GM12878 (cell line): ENCODE results near the gene PDCD6IP. TPM values are rescaled to one million over a fixed set of nuclear protein-coding genes. Genes with fewer than 3 reads are reported as not detected.

Experiments
- ATAC-seq: fragments of 200-7000 bp; cut with Tn5 transposase; 3 replicates; pipeline ENCODE4 v1.9.1; 2020; ENCODE audit warnings: mild to moderate bottlenecking, moderate library complexity
- BruUV-seq: library from RNA; stranded (reverse); fragments of 400-500 nt; replicated peaks from 2 replicates; lab custom pipeline; 2021; lab: Mats Ljungman, UMichigan
- CTCF ChIA-PET: fragments of 300-600 bp; sonication (Branson Sonifier 250); formaldehyde crosslinking; extraction: SDS; loops from one replicate; lab custom pipeline; 2021; ENCODE audit warnings: inconsistent platforms; lab: Yijun Ruan, JAX
- POLR2A ChIA-PET: fragments of 350-600 bp; formaldehyde crosslinking; extraction: SDS; loops from one replicate; lab custom pipeline; 2021; ENCODE audit warnings: inconsistent platforms; lab: Charles Lee
- RAD21 ChIA-PET: fragments of 300-600 bp; sonication (Branson Sonifier 250); formaldehyde crosslinking; loops from one replicate; lab custom pipeline; 2023; ENCODE audit warnings: antibody characterized with exemption; ENCODE audit not compliant: unreplicated experiment; lab: Charles Lee
- SMC1A ChIA-PET: fragments of 300-600 bp; sonication (Branson Sonifier 250); formaldehyde crosslinking; loops from one replicate; lab custom pipeline; 2023; ENCODE audit not compliant: unreplicated experiment, uncharacterized antibody; lab: Charles Lee
- DNase-seq: peaks from one replicate; pipeline ENCODE4 v3.0.0-alpha.2; 2011; ENCODE audit warnings: low read depth, low spot score
- FAIRE-seq: peaks from 3 replicates; lab custom pipeline; 2011; peaks lifted over from hg19 to GRCh38; lab: Jason Lieb, UNC
- H2AFZ ChIP-seq: 2 replicates; pipeline ENCODE4 v1.6.0; 2011; ENCODE audit warnings: low read depth, low read length, control low read depth; ENCODE audit not compliant: control insufficient read depth
- H3K27ac ChIP-seq: 2 replicates; pipeline ENCODE4 v1.5.1; 2011; ENCODE audit warnings: control low read depth; ENCODE audit not compliant: control insufficient read depth, insufficient read depth
- H3K27me3 ChIP-seq, 2 experiments: replicated peaks in 1 of 2; 2 replicates each; pipeline versions ENCODE4 v1.6.0 to v1.6.1; 2011; ENCODE audit warnings: low read length in 1 of 2; ENCODE audit not compliant: control insufficient read depth in 2 of 2, insufficient read depth in 2 of 2
- H3K36me3 ChIP-seq, 2 experiments: 2 replicates each; pipeline ENCODE4 v1.5.1; 2011; ENCODE audit warnings: low read length in 1 of 2; ENCODE audit not compliant: control insufficient read depth in 2 of 2, insufficient read depth in 2 of 2
- H3K4me1 ChIP-seq: 2 replicates; pipeline ENCODE4 v1.6.1; 2011; ENCODE audit warnings: mild to moderate bottlenecking, low read length, moderate library complexity, mixed read lengths; ENCODE audit not compliant: control insufficient read depth, insufficient read depth
- H3K4me2 ChIP-seq: 2 replicates; pipeline ENCODE4 v1.6.0; 2011; ENCODE audit warnings: control low read depth; ENCODE audit not compliant: control insufficient read depth, insufficient read depth
- H3K4me3 ChIP-seq: fragments of 200-600 bp; sonication (generic); 2 replicates; pipeline ENCODE4 v1.5.1; 2016
- H3K79me2 ChIP-seq: 2 replicates; pipeline ENCODE4 v1.6.0; 2011; ENCODE audit warnings: low read length; ENCODE audit not compliant: control insufficient read depth, insufficient read depth
- H3K9ac ChIP-seq: 2 replicates; pipeline ENCODE4 v1.8.0; 2011; ENCODE audit warnings: low read length, control low read depth, mixed read lengths; ENCODE audit not compliant: control insufficient read depth, insufficient read depth
- H3K9me3 ChIP-seq: replicated peaks from 3 replicates; pipeline ENCODE4 v1.5.1; 2011; ENCODE audit warnings: mild to moderate bottlenecking, low read length; ENCODE audit not compliant: control insufficient read depth, insufficient read depth
- H4K20me1 ChIP-seq: 2 replicates; pipeline ENCODE4 v1.6.0; 2011; ENCODE audit not compliant: control insufficient read depth, insufficient read depth
- WGBS: methylation state at CpG from one replicate; pipeline ENCODE4 v1.1.6; 2016; ENCODE audit warnings: low lambda C conversion rate; ENCODE audit not compliant: insufficient replicate concordance, insufficient coverage; ENCODE audit errors: missing lambda C conversion rate; 5-methylcytosine and 5-hydroxymethylcytosine counted together
- in situ Hi-C: fragments of 300-500 bp; cut with MboI; formaldehyde crosslinking; loops from 9 replicates; pipeline ENCODE4 v1.14.3; 2018; ENCODE audit warnings: mixed read lengths
- intact Hi-C: fragments of 100-400 bp; cut with micrococcal nuclease; formaldehyde crosslinking; loops from one replicate; pipeline ENCODE4 v1.14.2; 2022; ENCODE audit not compliant: unreplicated experiment
- polyA plus RNA-seq, 11 experiments: library from polyadenylated mRNA; depleted of rRNA in 4 of 11; unstranded in 6 of 11; stranded (reverse) in 5 of 11; fragments of >200 nt; fragmentation: Nextera tagmentation in 4 of 11; fragmentation: Illumina TruSeq in 1 of 11; extraction: Ambion mirVana in 4 of 11; extraction: Trizol in 1 of 11; gene quantifications; 1 replicate in 1 of 11; 2 replicates in 10 of 11; pipeline versions ENCODE4 v1.2.1 to v1.2.3, GENCODE V29; 2011 to 2016; ENCODE audit warnings: inconsistent platforms in 2 of 11, missing spikeins in 2 of 11, low read depth in 1 of 11
- total RNA-seq, 4 experiments: library from RNA; depleted of rRNA in 3 of 4; stranded (reverse); fragments of >200 nt in 3 of 4; fragmentation: Illumina TruSeq in 1 of 4; extraction: Trizol in 1 of 4; gene quantifications; 2 replicates each; pipeline versions ENCODE4 v1.2.1 to v1.2.3, GENCODE V29; 2013 to 2021
- TF ChIP-seq, protein P1 (sequence below): fragments of 450-650 bp; IDR thresholded peaks from 2 replicates; pipeline ENCODE4 v1.6.1; 2017; ENCODE audit warnings: borderline replicate concordance
- TF ChIP-seq, protein P2 (sequence below): IDR thresholded peaks from 2 replicates; pipeline ENCODE4 v1.6.1; 2012; ENCODE audit warnings: low read depth, low read length, improper control_type of control experiment

Gene PDCD6IP
- total and polyA plus RNA-seq, 10 of the 15 experiments (the other 5 are each of a cell fraction or from before 2014, with no cell fraction given): 16.0 to 169 (median 81.2) TPM

DNA sequence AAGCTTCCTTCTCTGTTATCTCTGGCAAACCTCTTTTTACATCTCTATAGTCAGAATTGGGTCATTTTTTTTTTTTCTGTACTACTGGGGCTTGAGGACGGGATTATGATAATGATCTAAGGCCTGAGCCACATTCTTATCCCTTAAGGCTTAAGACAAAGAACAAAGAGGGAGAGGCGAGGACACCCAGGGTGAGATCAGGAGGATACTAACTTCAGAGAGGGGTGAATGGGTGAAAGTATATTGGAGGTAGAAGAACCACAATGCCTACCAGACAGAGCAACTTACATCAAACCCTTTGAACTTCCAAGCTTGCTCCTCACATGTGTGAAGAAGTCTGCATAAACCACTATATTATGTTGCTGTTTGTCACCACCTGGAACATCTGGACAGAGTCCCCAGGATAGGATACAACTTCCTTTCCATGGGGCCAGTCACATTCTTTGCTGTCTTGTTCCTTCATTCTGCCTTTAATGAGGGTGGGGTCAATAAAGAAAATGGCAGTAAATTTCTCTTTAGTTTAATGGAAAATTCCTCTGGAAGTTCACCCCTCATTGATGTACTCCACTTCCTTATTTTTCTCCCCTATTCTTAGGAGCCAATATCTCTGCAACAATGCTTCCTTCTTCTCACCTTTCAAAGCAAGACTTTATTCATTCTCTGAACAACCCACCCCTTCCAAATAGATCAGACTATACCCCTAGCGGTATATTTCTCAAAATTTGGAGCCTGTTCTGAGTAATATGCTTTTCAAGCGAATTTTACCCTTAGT lies 9.1 kb upstream of the PDCD6IP start:
- POLR2A ChIA-PET: no interaction called here
- Histone ChIP-seq H3K9ac (no peak overlapping the region), H4K20me1 (no peaks in the 10 kb centered on the region), H3K4me2 (no peak overlapping the region), H3K79me2 (no peaks in the 10 kb centered on the region), H2AFZ (no peak overlapping the region), H3K9me3 (no peaks in the 10 kb centered on the region), H3K27ac (no peak overlapping the region), H3K36me3 (no peaks in the 10 kb centered on the region), H3K4me1 (peaks cover 4% of the 10 kb centered on the region; the same call in 1 of the 2 replicates), H3K27me3 (no peaks in the 10 kb centered on the region), H3K4me3 (no peak overlapping the region)
- TF ChIP-seq, protein P1, sequence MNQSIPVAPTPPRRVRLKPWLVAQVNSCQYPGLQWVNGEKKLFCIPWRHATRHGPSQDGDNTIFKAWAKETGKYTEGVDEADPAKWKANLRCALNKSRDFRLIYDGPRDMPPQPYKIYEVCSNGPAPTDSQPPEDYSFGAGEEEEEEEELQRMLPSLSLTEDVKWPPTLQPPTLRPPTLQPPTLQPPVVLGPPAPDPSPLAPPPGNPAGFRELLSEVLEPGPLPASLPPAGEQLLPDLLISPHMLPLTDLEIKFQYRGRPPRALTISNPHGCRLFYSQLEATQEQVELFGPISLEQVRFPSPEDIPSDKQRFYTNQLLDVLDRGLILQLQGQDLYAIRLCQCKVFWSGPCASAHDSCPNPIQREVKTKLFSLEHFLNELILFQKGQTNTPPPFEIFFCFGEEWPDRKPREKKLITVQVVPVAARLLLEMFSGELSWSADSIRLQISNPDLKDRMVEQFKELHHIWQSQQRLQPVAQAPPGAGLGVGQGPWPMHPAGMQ: no peak
- TF ChIP-seq, protein P2, sequence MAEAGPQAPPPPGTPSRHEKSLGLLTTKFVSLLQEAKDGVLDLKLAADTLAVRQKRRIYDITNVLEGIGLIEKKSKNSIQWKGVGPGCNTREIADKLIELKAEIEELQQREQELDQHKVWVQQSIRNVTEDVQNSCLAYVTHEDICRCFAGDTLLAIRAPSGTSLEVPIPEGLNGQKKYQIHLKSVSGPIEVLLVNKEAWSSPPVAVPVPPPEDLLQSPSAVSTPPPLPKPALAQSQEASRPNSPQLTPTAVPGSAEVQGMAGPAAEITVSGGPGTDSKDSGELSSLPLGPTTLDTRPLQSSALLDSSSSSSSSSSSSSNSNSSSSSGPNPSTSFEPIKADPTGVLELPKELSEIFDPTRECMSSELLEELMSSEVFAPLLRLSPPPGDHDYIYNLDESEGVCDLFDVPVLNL: no peak
- CTCF ChIA-PET: interaction anchor here (0.9 to 5.0 kb wide), 6 partner anchors 9 to 657 kb away, joined by 3 to 55 read pairs (median 4); partner anchors contain the start of gene PDCD6IP
- SMC1A ChIA-PET: interaction anchor here (3.4 to 4.4 kb wide), 2 partner anchors 9 to 13 kb away, joined by 20 to 32 read pairs; partner anchors contain the start of gene PDCD6IP
- no peak for ATAC-seq
- intact Hi-C loops (no loop called here), in situ Hi-C loops (loop anchor here (5.0 to 10.0 kb wide), 3 partner anchors 152 to 835 kb away; partner anchors contain the start of gene CCR4)
- 13% methylated on average over 4 of the region's 4 CpGs for WGBS
- no TSS peak for BruUV-seq
- DNase-seq: no peak
- RAD21 ChIA-PET: interaction anchor here (0.7 to 1.3 kb wide), 2 partner anchors 10 to 742 kb away, joined by 3 read pairs; no protein-coding TSS in a partner anchor
- FAIRE-seq: no peak
